GM12878 (cell line): ENCODE data around the gene ADGRG7.

Source experiments
- BMI1 ChIP-seq: fragments of 450-650 bp; IDR thresholded peaks from 2 replicates; pipeline ENCODE4 v1.6.1; 2016; ENCODE audit warnings: mild to moderate bottlenecking, moderate library complexity, borderline replicate concordance
- CBFB ChIP-seq: IDR thresholded peaks from 2 replicates; pipeline ENCODE4 v1.6.1; 2016; ENCODE audit warnings: antibody characterized with exemption, low read depth
- GABPA ChIP-seq: IDR thresholded peaks from 2 replicates; pipeline ENCODE4 v1.6.1; 2014; ENCODE audit warnings: antibody characterized with exemption, low read depth, mild to moderate bottlenecking, inconsistent platforms
- NFYB ChIP-seq: IDR thresholded peaks from 2 replicates; pipeline ENCODE4 v1.6.1; 2011; ENCODE audit warnings: low read depth, mild to moderate bottlenecking, low read length, improper control_type of control experiment, moderate library complexity; ENCODE audit not compliant: insufficient read depth
- TF ChIP-seq, protein P1 (sequence below), 3 experiments: IDR thresholded peaks in 2 of 3; conservative IDR thresholded peaks in 1 of 3; 2 replicates each; pipeline ENCODE4 v1.5.1; 2011; ENCODE audit warnings: low read depth in 3 of 3, low read length in 3 of 3, mild to moderate bottlenecking in 3 of 3, control low read depth in 2 of 3, moderate library complexity in 2 of 3, inconsistent platforms in 1 of 3, mixed read lengths in 1 of 3; ENCODE audit not compliant: control insufficient read depth in 2 of 3, insufficient read depth in 1 of 3; ENCODE audit errors: extremely low read depth in 1 of 3

DNA sequence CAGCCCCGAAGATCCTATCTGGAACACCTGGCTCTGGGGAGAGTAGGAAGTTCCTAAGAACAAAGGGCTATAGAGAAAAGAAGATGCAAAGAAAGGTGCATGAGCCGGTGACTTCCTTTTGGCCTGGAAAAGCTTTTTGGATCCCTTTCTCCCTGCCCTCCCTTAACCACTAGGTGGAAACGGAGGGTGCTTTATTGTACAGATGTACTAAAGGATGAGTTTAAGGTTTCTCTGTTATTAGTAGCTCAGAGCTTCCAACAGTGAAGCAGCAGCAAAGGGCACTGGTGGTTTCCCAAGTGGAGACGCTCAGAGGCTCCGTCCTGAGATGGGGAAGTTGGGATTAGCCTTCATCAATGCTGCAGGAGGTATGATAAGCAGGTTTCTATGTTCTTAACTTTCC lies 5.9 kb upstream of the ADGRG7 start:
- TF ChIP-seq NFYB (no peak), GABPA (no peak), BMI1 (no peak), CBFB (no peak)
- TF ChIP-seq, protein P1, sequence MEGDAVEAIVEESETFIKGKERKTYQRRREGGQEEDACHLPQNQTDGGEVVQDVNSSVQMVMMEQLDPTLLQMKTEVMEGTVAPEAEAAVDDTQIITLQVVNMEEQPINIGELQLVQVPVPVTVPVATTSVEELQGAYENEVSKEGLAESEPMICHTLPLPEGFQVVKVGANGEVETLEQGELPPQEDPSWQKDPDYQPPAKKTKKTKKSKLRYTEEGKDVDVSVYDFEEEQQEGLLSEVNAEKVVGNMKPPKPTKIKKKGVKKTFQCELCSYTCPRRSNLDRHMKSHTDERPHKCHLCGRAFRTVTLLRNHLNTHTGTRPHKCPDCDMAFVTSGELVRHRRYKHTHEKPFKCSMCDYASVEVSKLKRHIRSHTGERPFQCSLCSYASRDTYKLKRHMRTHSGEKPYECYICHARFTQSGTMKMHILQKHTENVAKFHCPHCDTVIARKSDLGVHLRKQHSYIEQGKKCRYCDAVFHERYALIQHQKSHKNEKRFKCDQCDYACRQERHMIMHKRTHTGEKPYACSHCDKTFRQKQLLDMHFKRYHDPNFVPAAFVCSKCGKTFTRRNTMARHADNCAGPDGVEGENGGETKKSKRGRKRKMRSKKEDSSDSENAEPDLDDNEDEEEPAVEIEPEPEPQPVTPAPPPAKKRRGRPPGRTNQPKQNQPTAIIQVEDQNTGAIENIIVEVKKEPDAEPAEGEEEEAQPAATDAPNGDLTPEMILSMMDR (IDR thresholded peaks at IDR 0.05 in 2 of 3, conservative IDR thresholded peaks at IDR 0.05 in 1 of 3; ENCODE audit: control insufficient read depth in 2 of 3, extremely low read depth in 1 of 3, insufficient read depth in 1 of 3, low read depth in 3 of 3, low read length in 3 of 3), result peak; percentile 24 to 47 (median 34); a peak in 4 of 6 replicates
